PC-3 (cell line): ENCODE results near the gene TMEM178B.

Experiments used
- CTCF ChIP-seq: fragments of 300-600 bp; sonication (generic); conservative IDR thresholded peaks from 2 replicates; pipeline ENCODE4 v1.5.1; 2017; ENCODE audit warnings: antibody characterized with exemption, low read depth, mild to moderate bottlenecking, low read length
- EZH2 ChIP-seq: fragments of 300-600 bp; sonication (generic); IDR thresholded peaks from one replicate; pipeline ENCODE4 v1.6.1; 2017; ENCODE audit warnings: antibody characterized with exemption, mild to moderate bottlenecking, low read length; ENCODE audit not compliant: unreplicated experiment
- EZH2phosphoT487 ChIP-seq: fragments of 300-600 bp; sonication (generic); IDR thresholded peaks from 2 replicates; pipeline ENCODE4 v1.6.1; 2018; ENCODE audit warnings: mild to moderate bottlenecking, antibody characterized with exemption, low read length, borderline replicate concordance

- no peak for TF ChIP-seq EZH2
- TF ChIP-seq CTCF, result no peak
- no peak for TF ChIP-seq EZH2phosphoT487
These were observed 172.6 kb downstream of the TMEM178B start for GRCh38 chr7:141246426-141246825.
